Stimulated activated CD4-positive, alpha-beta T cell treated with anti-CD3 and anti-CD28 coated beads, Interleukin-15, amount 100 ng/mL, for 48 hours (primary cell): ENCODE measurements around the gene ERICH3.

ENCODE experiments used
- DNase-seq, 2 donors: peaks; one replicate each; pipeline ENCODE4 v3.0.0-alpha.2; 2020; ENCODE audit warnings: low read depth in 2 of 2

Gene ERICH3

GRCh38 chr1:74673351-74674111 lies at the start of gene ERICH3:
Gene ERICH3, minus strand, starts transcription at chr1:74673792. Its CDS starts 273 bp downstream, at chr1:74673519.
- DNase-seq, result no peak

- no peak for DNase-seq
Measured at GRCh38 chr1:74717626-74718025, 44.0 kb upstream of the ERICH3 start.

GRCh38 chr1:74716822-74717221 lies 43.2 kb upstream of the ERICH3 start:
- DNase-seq, result no peak

GRCh38 chr1:74715806-74716205 lies 42.2 kb upstream of the ERICH3 start:
- DNase-seq, result no peak

- DNase-seq, result no peak
Measured at GRCh38 chr1:74715236-74715502, 41.6 kb upstream of the ERICH3 start.

- DNase-seq, result no peak
Measured at GRCh38 chr1:74714429-74715235, 41.0 kb upstream of the ERICH3 start.

- DNase-seq, result no peak
Measured at GRCh38 chr1:74713849-74714248, 40.3 kb upstream of the ERICH3 start.

- DNase-seq, result no peak
Measured at GRCh38 chr1:74712881-74713280, 39.3 kb upstream of the ERICH3 start.

- no peak for DNase-seq
Measured at GRCh38 chr1:74703386-74704182, 30.0 kb upstream of the ERICH3 start.

- DNase-seq, result no peak
Measured at GRCh38 chr1:74699331-74699730, 25.7 kb upstream of the ERICH3 start.

GRCh38 chr1:74697832-74698231 lies 24.2 kb upstream of the ERICH3 start:
- no peak for DNase-seq

- no peak for DNase-seq
Measured at GRCh38 chr1:74693473-74693872, 19.9 kb upstream of the ERICH3 start.

- DNase-seq, result no peak
Measured at GRCh38 chr1:74690909-74691308, 17.3 kb upstream of the ERICH3 start.

GRCh38 chr1:74690364-74690696 lies 16.7 kb upstream of the ERICH3 start:
- no peak for DNase-seq

- peak in 1 of 2 donors; percentile 22 for DNase-seq
Measured at GRCh38 chr1:74689621-74690363, 16.2 kb upstream of the ERICH3 start.

- no peak for DNase-seq
Measured at GRCh38 chr1:74686928-74687327, 13.3 kb upstream of the ERICH3 start.

GRCh38 chr1:74684301-74684700 lies 10.7 kb upstream of the ERICH3 start:
- DNase-seq, result no peak

GRCh38 chr1:74683656-74684055 lies 10.1 kb upstream of the ERICH3 start:
- no peak for DNase-seq

- no peak for DNase-seq
Measured at GRCh38 chr1:74681851-74682250, 8.3 kb upstream of the ERICH3 start.

GRCh38 chr1:74681449-74681848 lies 7.9 kb upstream of the ERICH3 start:
- no peak for DNase-seq

- DNase-seq, result no peak
Measured at GRCh38 chr1:74681001-74681400, 7.4 kb upstream of the ERICH3 start.

- no peak for DNase-seq
Measured at GRCh38 chr1:74679811-74680210, 6.2 kb upstream of the ERICH3 start.
